ENCODE data around the gene SETBP1.
"Not testable (repeated sequence)": the region's sequence is repeated elsewhere in the genome, so short reads cannot be mapped to it uniquely, and the experiment has no call there.

SETBP1 gene

DNA sequence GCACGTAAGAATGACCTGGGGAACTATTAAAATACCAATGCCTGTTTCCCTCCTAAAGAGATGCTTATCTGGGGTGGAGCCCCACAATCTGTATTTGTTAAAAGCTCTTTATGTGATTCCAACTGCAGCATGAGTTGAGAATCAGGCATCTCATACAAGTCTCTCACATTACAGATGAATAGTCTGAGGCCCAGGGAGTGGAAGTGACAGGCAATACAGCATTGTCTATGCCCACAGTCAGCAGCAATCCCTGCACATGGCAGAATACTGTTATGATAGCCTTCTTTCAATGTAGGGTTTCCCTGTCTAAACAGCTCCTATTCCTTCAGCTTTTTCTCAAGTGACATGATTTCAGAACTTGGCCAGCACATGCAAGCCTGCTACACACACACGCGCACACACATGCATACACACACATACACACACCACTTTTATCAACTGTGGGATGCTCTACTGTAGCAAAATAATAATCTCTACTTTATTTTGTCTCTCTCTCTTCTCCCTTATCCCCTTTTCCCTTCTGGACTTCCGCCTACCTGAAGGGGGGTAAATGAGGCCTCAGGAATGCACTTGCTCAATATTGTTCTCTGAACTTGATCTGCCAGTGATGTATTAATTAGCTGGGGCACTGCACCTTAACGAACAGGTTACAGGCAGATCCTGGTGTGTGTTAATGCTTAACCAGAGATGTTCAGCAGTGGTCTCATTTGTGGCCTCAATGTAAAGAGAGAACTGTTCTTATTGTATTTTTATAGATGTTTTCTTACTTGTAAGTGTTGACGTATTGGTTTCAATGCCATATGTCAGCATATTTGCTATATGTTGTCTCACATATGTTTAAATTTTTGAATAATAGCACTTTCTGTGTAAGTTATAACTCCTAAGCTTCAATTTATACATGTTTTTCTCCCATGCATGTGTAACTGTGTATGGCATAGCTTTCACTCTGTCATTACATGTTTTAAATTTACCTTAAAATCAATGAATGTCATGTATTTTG is 116.0 kb downstream of the SETBP1 start:
- no peak for DNase-seq

DNA sequence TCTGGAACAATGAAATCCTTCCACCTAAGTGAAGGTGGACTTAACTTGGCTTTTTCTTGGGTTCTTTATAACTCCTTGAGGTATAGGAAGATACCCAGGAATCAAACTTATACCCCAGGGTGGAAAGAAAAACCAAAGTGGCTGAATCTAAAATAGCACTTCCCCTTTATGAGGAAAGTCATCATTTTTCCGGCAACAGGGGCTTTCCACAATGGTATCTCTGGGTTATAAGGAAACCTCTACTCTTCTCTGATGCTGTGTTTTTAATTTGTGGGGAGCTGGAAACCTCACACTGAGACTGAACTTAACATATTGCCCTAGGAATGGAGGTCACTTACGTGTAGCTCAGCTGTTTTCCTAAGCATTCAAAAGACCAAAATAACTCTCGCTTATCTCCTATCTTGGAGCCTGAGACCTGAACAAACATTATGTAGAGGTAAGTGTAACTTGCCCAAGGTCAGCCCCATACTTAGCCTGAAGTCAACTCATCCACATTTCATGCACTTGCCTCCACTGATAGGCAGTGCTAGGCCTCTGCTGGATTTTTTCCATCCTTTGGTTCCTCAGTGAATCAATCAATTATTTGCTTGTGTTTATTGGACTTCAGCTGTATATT is 117.9 kb downstream of the SETBP1 start:
- DNase-seq, result no peak

DNA sequence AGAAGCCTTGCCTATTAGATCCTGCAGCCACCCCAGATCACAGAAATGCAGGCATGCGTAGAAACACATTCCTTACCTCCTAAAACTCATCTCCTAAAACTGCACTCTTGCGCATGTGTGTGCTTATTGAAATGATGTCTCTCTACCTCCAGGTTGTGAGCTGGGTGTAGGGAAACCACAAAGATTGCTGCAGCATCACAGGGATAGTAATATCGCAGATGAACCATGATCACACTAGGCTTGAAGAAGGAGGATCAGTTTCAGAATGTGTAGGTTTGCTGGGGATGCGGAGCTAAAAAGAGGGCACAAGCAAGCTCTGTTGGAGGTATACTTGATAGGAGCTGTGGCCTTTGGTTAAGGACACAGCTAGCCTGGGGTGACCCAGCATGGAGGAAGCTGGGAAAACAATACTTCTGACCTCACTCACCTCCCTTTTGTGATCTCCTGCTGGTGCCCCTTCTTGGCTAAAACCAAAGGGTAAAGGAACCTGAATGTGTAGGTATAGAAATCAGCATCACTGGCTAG is 118.8 kb downstream of the SETBP1 start:
- DNase-seq, result no peak

DNA sequence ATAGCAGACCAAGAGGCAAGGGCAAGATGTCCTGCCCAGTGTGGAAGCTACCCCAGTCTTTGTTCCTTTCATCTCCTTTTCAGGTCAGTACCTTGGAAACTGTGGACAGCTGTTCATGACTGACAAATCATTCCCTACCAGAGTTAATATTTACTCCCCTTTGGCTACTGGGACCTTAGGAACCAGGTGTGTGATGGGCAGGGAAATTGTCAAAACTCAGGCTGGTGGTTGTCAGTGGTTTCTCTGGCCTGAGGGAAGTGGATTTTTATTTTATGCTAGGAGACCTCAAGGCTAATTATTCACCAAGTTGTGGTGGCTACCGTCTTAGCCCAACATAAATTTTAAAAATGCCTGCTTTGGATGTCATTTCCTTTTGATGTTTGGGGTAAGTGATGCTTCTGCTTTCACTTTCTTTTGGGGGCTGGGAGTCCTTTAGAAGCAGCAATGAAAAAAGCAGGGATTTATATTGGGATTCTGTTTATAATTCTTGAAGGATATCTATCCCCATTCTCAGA is 119.3 kb downstream of the SETBP1 start:
- no peak for DNase-seq

DNA sequence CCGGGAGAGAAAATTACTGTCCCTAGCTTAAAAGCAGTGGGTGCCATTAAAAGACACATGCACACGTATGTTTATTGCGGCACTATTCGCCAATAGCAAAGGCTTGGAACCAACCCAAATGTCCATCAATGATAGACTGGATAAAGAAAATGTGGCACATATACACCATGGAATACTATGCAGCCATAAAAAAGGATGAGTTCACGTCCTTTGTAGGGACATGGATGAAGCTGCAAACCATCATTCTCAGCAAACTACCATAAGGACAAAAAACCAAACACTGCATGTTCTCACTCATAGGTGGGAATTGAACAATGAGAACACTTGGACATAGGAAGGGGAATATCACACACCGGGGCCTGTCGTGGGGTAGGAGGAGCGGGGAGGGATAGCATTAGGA is 120.1 kb downstream of the SETBP1 start:
- not testable (repeated sequence) for DNase-seq

DNA sequence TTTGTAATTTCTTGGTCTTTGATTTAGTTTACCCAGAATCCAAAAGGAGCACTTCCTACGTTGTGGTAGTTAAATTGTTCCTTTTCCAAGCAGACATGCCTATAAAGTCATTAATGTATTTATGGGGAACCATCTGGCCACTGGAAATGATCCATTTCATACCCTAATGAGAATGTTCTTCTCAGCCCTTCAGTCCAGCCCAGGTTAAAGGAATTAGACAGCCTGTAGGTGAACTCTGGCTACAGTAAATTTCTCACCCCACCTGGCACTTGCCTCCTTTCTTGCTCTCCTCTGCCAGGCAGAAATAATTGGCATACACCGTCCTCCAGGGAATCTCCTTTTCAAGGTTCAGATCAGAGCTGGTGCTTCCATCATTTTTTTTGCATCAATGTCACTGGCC is 121.1 kb downstream of the SETBP1 start:
- no peak for DNase-seq

DNA sequence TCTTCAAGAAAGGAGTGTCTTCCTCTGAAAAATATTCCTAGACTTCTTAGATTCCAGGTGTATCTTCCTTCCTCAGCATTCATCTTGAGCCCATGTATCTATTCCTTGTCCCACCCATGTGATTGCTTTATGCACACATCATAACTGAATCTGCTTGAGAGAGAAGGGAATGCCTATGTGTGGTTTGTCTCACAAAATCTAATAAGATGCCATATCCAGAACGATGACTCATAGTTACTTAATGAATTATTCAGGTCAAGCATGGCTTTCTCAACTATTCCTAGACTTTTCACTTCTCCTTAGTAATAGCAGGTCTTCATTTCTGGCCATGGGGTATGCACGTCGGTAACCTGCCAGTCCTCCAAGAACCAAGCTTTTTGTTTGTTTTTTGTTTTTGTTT is 121.8 kb downstream of the SETBP1 start:
- DNase-seq, result no peak

DNA sequence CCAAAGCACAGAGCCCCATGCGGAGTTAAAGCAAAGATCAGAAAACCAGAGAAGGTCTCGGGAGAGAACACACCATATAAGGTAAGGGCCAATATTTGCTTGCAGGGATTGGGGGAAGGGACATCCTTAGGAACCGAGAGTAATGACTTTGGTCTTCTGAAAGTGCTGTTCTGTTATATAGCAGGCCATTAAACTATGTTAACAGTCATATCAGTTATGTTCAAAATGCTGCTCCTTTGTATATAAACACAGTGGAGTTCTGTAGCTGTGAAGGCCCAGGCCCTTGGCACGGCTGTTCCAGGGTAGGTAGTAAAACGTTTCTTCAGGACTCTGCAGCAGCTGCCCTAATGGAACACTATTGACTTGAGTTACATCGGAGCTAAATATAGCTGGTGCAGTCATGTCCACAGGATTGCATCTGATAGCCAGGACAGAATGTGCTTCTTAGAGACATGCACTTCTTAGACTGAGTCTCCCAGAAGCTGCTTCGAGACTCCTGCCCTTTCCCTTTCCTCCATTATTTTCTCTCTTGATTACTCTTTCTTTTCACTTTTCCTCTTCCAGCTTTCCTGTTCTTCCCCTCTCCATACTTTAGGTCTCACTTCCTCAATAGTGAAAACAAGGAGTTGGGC is 122.4 kb downstream of the SETBP1 start:
- DNase-seq, result no peak

DNA sequence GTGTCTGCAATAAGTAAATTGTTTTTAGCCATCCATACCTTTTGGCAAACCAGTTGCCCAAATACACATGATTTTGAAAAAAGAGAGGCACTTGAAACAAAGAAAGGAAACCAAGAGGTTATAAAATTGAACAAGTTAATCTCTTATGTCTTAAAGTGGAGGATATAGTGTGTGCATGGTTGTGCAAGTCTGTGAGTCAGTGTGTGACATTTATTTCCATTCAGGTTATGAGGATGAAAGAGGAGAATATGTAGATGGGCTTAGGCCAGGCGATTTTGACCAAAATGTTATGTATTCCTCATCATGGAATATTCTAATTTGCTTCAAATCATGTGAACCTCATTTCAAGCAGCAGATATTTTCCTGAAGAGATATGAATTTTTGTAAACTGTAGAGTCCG is 123.3 kb downstream of the SETBP1 start:
- no peak for DNase-seq

DNA sequence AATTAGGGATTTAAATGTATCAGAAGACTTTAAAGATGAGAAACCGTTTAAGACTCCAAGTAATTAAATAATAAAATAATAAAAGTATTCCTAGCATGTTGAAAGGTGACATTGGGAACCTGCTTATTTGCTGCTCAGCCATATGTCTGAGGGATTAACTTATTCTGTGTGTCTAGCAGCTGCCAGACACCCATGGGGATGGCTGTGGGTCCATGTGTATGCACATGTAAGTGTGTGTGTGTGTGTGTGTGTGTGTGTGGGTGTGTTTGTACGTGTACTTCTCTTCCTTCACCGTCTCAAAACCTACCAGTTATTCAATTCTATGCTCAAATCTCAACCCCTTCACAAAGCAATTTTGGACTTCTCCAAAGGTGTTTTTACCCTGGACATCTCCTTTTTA is 124.5 kb downstream of the SETBP1 start:
- no peak for DNase-seq

DNA sequence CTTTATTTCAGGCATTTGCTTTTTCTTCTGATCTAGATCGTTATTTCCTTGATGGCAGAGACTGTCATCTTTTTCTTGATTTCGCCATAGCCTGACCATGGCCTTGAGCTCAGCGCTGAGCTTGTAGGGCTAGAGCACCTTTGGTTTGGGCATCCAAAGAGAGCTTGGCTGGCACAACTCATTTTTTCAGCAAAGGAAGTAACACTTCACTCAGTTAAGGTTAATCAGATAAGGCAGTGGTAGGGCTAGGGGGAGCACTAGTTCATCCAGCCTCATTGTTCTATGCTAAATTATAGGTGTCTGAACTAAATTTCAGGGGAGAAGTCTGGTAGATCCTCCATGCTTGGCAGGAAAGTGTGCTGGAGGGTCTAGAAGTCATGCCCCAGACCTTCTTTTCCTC is 125.0 kb downstream of the SETBP1 start:
- DNase-seq, result no peak

DNA sequence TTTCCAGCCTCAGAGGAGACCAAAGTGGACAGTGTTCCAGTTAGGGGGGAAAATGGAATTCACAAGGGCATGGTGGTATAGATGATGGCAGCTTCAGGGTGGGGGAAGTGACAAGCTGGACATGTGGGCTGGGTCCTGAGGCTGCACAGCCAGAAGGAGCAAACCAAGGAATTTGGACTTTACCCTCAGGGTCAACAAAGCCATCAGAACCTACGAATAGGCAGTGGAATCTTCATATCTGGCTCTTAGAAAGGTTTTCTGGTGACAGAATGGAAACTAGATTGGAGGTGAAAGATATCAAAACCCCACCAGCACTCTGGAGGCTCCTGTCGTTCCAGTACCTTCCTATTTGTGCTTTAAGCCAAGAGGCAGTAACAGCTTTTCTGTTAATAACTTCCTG is 127.1 kb downstream of the SETBP1 start:
- DNase-seq, result no peak

DNA sequence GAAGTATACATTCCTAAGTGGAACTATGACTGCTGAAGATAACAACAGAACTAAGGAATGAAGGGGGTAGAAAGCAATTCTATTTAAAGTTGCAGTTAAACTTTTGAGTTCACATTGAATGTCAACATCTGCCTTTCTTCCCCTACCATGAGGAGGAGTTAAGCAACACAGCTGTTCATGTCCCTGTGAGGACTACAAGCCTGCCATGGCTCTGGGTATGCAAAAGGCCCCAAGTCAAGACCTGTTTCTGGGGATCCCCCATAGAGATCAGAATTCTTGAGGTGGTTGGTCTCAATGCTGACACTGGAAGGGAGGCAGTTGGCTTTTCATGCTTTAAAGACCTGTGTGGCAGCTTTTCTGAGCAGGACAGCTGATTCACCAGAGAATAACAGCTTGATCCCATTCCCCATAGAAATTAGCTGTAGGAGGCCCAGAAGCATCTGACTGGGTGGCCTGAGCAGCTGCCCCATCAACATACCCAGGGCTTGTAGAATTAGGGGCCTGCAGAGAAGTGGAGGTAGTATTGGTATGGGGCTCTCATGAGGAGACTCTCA is 131.0 kb downstream of the SETBP1 start:
- DNase-seq, result no peak

DNA sequence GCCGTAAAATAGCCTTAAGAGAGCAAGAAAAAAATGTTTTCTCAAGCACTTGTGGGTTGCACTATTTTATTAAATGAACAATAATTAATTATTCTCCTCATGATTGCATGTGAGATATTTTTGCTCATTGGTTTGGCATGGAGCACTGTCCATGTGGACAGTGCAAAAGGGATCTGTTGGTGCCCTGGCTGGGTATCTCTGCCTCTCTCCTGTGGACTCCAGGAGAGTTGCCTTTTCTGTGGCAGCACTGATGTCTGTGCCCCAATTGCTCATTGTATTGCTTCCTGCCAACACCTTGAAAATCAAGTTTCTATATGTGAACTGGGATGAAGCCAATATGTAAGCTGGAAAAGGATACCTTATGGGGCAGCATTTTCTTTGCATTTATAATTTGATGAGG is 131.7 kb downstream of the SETBP1 start:
- DNase-seq, result no peak

DNA sequence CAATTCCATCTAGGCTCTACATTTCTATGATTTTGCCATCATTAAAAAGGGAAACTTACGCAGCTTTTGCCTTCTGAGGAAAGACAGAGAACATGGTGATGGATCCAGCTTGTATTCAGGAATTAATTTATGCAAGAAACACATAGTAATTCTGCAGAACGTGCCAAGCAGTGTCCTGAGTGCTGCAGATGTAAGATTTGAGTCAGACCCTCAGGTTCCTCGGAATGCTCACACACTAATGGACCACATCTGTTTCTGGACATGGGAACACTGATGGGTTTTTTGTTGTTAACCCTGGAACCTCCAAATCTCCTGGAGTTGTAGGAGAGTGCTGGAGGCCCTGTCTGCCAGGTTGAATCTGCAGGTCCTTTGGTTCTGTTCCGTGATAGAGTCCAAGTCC is 132.9 kb downstream of the SETBP1 start:
- DNase-seq, result no peak

DNA sequence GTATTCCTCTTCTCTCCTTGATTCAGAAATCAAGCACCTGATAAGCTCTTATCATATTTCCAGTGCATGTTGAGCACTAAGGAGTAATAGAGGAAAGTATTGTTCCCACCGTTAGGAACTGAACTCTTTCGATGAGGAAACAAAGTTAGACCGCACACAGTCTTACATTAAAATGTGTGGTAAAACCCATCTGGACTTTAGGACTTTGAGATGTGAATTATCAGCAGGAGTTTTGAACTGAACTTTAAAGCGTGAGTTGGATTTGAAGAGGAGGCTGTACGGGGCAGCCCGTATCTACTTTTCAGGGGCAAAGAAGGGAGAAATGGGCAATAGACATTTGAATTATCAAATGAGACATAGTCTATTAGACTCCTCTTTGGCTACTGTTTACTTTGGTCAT is 134.4 kb downstream of the SETBP1 start:
- no peak for DNase-seq

DNA sequence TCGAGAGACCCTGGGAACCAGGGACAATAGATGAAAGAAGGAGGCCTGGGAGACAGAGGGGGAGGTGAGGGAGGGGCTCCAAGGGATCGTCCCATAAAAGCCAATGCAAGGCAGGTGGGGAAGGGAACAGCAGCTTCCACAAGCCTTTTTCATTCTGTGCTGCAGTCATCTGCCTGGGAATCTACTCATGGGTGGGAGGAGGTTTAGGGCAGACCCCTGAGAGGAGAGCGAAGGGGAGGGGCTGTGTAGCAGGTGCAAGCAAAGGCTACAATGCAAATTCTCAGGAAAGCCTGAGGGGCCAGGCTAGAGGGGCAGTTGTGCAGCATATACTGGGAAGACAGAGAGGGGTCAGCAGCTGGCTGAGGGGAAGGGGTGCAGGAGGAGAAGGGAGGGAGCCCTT is 135.4 kb downstream of the SETBP1 start:
- DNase-seq, result no peak

DNA sequence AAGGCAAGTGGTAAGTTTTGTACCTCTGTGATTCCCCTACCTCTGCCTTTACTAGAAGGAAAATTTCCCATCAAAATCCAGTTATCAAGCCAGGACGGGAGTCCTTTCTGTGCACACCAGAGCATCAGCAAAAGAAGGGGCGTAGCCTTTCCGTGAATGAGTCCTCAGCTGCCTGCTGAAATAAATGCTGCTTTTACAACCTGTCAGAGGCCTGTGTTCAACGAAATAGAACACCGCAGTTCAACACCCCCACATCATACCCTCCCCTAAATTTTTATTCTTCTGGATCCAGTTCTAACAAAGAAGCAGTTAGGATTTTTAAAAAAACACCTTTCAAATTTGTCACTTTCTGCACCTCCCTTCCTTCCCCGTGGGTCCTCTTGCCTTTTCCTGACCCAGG is 135.8 kb downstream of the SETBP1 start:
- no peak for DNase-seq

DNA sequence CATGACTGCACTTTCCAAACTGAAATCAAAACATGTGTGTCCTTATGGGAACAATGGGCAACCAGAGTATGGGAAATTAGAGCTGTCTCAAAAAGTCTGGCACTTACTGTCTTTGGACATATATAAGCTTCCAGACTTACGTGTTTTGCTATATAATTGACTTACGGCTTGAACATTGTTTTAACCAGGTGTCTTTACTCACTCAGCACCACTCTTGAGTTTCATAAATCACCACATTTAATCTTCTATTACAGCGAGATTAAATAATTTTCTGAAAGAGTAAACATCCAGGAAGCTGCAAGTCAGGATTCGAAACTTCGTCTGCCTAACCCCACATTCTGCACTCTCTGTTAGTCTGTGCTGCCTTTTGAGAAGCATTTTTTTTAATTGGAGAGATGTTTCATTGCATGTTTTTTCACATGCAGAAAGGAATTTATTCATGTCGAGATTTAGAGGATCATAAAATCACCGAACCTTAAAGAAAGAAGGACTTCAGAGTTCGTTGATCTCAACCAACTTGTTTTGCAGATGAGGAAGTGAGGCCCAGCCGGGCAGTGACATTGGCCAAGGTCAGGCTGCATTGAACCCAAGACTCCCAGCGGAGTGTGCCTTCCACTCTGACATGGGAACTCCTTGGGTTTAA is 137.3 kb downstream of the SETBP1 start:
- DNase-seq, result no peak

DNA sequence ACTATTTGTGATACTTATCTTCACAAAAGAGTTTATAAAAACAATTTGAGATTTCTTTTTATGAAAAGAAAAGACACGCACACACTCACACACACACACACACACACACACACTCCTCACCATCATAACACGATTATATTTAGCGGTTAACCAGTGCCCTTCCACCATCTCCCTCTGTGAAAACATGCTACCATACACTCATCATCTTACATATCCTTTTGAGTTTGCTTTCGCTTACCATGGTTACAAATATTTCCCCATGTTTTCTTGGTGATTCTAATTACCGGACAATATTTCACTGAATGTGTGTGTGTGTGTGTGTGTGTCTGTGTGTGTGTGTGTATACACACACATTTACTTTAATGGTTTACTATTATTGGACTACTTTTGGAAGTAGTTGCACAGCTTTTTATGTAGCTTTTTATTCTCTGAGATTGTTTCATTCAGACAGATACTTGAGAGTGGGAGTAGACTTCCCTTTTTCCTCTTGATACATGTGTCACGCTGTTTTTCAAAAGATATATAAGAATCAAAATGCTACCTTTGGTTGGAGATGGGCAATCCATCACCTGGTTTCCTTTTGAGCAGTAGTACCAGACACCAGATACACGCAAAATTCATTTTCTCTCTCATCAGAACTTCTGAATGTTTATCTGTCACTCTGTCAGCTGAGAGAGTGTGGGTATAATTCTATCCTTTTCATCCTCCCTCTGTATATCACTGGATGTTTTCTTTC is 138.1 kb downstream of the SETBP1 start:
- DNase-seq, result no peak

DNA sequence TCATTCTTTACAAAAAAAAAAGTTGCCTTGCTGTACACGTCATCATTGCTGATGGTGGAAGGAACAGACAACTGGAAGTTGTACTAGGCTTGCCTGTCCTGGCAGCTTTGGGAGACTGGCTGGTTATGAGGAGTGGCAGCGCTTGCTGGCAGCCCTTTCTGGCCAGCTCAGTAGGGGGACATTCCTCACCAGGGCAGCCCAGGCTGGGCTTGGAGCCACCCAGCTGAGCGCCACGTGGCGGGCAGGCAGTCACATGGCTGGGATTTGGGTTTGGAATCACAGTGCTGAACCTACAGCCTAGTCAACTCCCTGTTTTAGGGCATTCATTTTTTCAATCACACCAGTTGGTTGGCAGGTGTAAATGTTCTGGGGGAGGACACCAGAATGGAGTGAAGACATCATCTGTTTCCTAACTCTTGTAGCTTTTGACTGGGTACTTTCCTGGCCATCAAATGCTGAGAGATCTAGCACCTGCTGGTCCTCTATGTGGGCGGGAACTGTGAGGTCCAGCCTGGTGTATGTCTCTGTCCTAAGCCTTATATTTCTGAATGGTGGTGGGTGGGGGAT is 139.3 kb downstream of the SETBP1 start:
- DNase-seq, result no peak

DNA sequence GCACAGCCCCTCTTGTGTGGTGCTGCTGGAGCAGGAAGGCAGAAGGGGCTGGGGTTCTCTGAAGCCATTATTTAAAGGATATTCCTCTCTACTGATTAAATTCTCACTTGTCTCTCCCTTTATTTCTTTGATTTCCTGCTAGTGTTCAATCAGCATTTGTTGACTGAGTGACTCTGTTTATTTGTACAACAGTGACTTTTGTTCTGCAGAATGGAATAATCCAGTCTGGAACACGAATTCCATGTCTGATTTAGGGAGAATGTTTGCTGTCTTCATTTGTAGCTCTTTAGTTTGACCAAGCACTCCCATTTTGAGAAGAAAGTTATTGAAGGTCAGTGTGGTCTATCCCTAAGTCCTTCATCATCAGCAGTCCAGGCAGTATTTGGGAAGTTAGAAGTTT is 141.2 kb downstream of the SETBP1 start:
- no peak for DNase-seq
